Measurements from ENCODE around the gene ACAP3. TPM values are rescaled to one million over a fixed set of nuclear protein-coding genes. Genes with fewer than 3 reads are reported as not detected.

The ACAP3 gene
- total RNA-seq, 1 donor, result 16.8 TPM

- H3K4me1 ChIP-seq (ENCODE audit: insufficient read depth, low read length), result no peaks in the 10 kb centered on the region
- H3K27me3 ChIP-seq (ENCODE audit: insufficient read depth, low read length), result no peaks in the 10 kb centered on the region
- no peaks in the 10 kb centered on the region for H3K9me3 ChIP-seq (ENCODE audit: low read depth, low read length)
- H3K4me3 ChIP-seq (ENCODE audit: low read length), result no peak overlapping the region
Observed at GRCh38 chr1:1293263-1294249, 14.2 kb downstream of the ACAP3 start.

DNA sequence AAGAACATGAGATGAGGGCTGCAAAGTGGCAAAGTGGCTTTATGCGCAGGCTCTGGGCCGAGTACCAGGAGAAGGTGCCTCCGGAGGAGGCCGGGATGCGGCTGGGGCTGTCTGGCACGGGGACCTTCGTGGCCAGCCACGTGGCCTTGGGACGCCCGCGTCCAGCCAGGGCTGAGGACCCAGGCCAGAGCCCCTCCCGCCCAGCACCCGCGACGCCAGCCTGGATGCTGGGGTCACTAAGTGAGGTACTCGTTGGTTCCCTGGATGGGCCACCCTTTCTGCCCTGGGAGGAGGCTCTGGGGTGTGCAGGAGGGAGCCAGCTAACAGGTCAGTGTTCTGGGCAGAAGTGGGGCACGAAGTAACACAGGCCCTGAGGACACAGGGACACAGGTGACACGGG, 14.9 kb downstream of the ACAP3 start:
- H3K4me1 ChIP-seq (ENCODE audit: insufficient read depth, low read length), result no peaks in the 10 kb centered on the region
- no peak overlapping the region for H3K4me3 ChIP-seq (ENCODE audit: low read length)
- no peaks in the 10 kb centered on the region for H3K9me3 ChIP-seq (ENCODE audit: low read depth, low read length)
- H3K27me3 ChIP-seq (ENCODE audit: insufficient read depth, low read length), result no peaks in the 10 kb centered on the region

DNA sequence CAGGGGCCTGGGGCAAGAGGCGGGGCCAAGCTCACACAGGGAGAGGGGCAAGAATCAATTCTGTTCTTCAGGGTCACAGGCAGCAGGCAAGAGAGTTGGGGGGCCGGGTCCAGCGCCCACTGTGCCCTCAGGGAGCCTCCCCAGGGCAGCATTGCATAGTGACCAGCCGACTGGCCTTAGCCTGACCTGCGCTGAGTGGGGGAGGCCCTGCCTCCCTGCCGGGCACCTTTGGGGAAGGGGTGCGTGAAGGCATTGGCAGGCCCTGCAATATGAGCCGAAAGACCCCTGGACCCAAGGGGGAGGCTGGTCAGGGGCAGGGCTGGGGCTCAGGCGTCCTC, 15.3 kb downstream of the ACAP3 start:
- Histone ChIP-seq H3K27me3 (ENCODE audit: insufficient read depth, low read length) (no peaks in the 10 kb centered on the region), H3K9me3 (ENCODE audit: low read depth, low read length) (no peaks in the 10 kb centered on the region), H3K4me1 (ENCODE audit: insufficient read depth, low read length) (no peaks in the 10 kb centered on the region), H3K4me3 (ENCODE audit: low read length) (no peak overlapping the region)

- Histone ChIP-seq H3K4me3 (ENCODE audit: low read length) (no peak overlapping the region), H3K27me3 (ENCODE audit: insufficient read depth, low read length) (no peaks in the 10 kb centered on the region), H3K9me3 (ENCODE audit: low read depth, low read length) (no peaks in the 10 kb centered on the region), H3K4me1 (ENCODE audit: insufficient read depth, low read length) (no peaks in the 10 kb centered on the region)
Observed at GRCh38 chr1:1291548-1292441, 15.9 kb downstream of the ACAP3 start.

DNA sequence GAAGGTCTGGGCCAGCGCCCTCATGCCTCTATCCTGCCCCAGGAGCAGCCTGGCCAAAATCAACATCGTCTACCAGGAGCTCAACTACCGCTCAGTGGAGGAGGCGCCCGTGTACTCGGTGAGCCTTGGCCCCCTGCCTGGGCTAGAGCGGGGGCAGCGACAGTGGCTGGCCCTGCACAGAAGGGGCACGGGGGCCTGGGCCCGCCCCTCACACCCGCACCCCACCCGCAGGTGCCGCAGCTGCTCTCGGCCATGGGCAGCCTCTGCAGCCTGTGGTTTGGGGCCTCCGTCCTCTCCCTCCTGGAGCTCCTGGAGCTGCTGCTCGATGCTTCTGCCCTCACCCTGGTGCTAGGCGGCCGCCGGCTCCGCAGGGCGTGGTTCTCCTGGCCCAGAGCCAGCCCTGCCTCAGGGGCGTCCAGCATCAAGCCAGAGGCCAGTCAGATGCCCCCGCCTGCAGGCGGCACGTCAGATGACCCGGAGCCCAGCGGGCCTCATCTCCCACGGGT, 16.7 kb downstream of the ACAP3 start:
- Histone ChIP-seq H3K27me3 (ENCODE audit: insufficient read depth, low read length) (no peaks in the 10 kb centered on the region), H3K4me1 (ENCODE audit: insufficient read depth, low read length) (no peaks in the 10 kb centered on the region), H3K9me3 (ENCODE audit: low read depth, low read length) (no peaks in the 10 kb centered on the region), H3K4me3 (ENCODE audit: low read length) (no peak overlapping the region)

GRCh38 chr1:1290238-1290731, 17.4 kb downstream of the ACAP3 start:
- Histone ChIP-seq H3K9me3 (ENCODE audit: low read depth, low read length) (no peaks in the 10 kb centered on the region), H3K4me1 (ENCODE audit: insufficient read depth, low read length) (no peaks in the 10 kb centered on the region), H3K27me3 (ENCODE audit: insufficient read depth, low read length) (no peaks in the 10 kb centered on the region), H3K4me3 (ENCODE audit: low read length) (no peak overlapping the region)

DNA sequence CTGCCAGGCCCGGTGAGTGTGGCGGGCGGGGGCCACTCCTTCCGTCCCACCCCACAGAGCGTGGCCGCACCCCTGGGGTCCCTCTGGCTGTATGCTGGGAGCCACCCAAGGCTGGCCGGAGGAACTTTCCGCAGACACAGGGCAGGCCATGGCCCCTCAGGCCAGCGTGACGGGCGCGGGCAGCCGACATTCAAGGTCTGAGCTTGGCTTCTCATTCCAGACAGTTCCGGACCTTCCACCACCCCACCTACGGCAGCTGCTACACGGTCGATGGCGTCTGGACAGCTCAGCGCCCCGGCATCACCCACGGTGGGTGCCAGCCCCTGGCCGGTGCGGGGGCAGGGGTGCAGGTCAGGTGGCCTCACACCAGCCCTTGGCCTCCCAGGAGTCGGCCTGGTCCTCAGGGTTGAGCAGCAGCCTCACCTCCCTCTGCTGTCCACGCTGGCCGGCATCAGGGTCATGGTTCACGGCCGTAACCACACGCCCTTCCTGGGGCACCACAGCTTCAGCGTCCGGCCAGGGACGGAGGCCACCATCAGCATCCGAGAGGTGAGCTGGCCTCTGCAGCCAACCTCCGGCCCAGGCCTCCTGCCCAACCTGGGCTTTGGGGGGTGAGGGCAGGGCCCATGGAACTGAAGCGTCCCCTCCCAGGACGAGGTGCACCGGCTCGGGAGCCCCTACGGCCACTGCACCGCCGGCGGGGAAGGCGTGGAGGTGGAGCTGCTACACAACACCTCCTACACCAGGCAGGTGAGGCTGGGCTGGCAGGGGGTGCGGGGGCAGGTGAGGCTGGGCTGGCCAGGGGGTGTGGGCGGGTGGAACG, 20.2 kb downstream of the ACAP3 start:
- Histone ChIP-seq H3K27me3 (ENCODE audit: insufficient read depth, low read length) (no peaks in the 10 kb centered on the region), H3K4me3 (ENCODE audit: low read length) (no peak overlapping the region), H3K4me1 (ENCODE audit: insufficient read depth, low read length) (no peaks in the 10 kb centered on the region), H3K9me3 (ENCODE audit: low read depth, low read length) (no peaks in the 10 kb centered on the region)

GRCh38 chr1:1286313-1287261, 21.1 kb downstream of the ACAP3 start:
- Histone ChIP-seq H3K4me3 (ENCODE audit: low read length) (no peak overlapping the region), H3K27me3 (ENCODE audit: insufficient read depth, low read length) (no peaks in the 10 kb centered on the region), H3K4me1 (ENCODE audit: insufficient read depth, low read length) (no peaks in the 10 kb centered on the region), H3K9me3 (ENCODE audit: low read depth, low read length) (no peaks in the 10 kb centered on the region)

DNA sequence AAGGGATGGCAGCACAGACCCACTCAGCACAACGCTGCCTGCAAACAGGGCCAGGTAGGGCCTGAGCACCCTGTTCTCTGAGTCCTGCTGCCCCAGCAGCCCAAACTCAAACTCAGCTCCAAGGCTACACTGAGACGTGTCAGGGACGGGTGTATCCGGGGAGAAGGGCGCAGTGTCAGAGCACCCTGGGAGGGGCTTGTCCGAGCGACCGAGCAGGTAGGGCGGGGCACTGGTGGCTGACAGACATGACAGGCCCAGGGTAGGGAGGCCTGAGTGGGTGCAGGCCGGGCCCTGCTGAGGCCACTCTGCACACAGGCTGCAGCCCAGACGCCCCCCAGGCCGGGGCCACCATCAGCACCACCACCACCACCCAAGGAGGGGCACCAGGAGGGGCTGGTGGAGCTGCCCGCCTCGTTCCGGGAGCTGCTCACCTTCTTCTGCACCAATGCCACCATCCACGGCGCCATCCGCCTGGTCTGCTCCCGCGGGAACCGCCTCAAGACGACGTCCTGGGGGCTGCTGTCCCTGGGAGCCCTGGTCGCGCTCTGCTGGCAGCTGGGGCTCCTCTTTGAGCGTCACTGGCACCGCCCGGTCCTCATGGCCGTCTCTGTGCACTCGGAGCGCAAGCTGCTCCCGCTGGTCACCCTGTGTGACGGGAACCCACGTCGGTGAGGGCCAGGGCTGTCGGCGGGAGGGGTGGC, 22.0 kb downstream of the ACAP3 start:
- Histone ChIP-seq H3K4me1 (ENCODE audit: insufficient read depth, low read length) (no peaks in the 10 kb centered on the region), H3K9me3 (ENCODE audit: low read depth, low read length) (no peaks in the 10 kb centered on the region), H3K4me3 (ENCODE audit: low read length) (no peak overlapping the region), H3K27me3 (ENCODE audit: insufficient read depth, low read length) (no peaks in the 10 kb centered on the region)

DNA sequence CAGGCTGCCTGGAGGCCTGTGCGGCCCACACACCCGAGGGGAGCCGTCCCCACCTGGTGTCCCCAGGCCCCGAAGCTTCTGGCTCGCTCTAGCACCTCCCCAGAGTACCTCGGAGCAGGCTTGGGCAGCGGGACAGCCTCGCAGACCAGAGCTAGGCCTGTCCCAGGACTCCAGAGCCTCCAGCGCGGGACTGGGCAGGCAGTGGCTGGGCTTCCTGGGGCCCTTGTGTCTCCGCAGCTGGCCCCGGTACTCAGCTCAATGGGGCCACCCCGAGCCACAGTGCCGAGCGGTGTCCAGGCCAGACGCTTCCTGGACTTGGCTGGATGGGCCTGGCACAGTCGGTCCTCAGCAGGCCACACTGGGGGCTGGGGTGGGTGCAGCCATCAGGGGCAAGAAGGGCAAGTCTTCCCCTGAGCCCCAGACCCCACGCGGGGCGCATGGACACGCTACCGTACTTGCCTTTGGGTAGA, 22.6 kb downstream of the ACAP3 start:
- H3K9me3 ChIP-seq (ENCODE audit: low read depth, low read length), result no peaks in the 10 kb centered on the region
- no peak overlapping the region for H3K4me3 ChIP-seq (ENCODE audit: low read length)
- H3K27me3 ChIP-seq (ENCODE audit: insufficient read depth, low read length), result no peaks in the 10 kb centered on the region
- no peaks in the 10 kb centered on the region for H3K4me1 ChIP-seq (ENCODE audit: insufficient read depth, low read length)

- Histone ChIP-seq H3K4me1 (ENCODE audit: insufficient read depth, low read length) (no peaks in the 10 kb centered on the region), H3K4me3 (ENCODE audit: low read length) (no peak overlapping the region), H3K27me3 (ENCODE audit: insufficient read depth, low read length) (no peaks in the 10 kb centered on the region), H3K9me3 (ENCODE audit: low read depth, low read length) (no peaks in the 10 kb centered on the region)
Observed at GRCh38 chr1:1284221-1285101, 23.3 kb downstream of the ACAP3 start.

DNA sequence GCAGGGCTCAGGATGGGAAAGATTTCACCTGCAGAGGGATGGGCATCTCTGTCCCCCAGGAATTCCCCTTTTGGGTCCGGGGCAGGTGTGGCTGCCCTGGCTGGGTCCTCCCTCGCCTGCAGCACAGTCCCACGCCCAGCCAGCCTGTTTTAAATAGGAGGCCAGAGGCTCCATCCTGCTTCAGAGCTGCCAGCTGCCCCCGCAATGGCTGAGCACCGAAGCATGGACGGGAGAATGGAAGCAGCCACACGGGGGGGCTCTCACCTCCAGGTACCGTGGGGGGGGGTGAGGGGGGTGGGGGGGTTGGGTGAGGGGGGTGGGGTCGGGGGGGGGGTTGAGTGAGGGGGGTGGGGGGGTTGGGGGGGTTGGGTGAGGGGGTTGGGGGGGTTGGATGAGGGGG, 23.9 kb downstream of the ACAP3 start:
- H3K9me3 ChIP-seq (ENCODE audit: low read depth, low read length), result no peaks in the 10 kb centered on the region
- no peaks in the 10 kb centered on the region for H3K4me1 ChIP-seq (ENCODE audit: insufficient read depth, low read length)
- no peaks in the 10 kb centered on the region for H3K27me3 ChIP-seq (ENCODE audit: insufficient read depth, low read length)
- no peak overlapping the region for H3K4me3 ChIP-seq (ENCODE audit: low read length)
